ENCODE measurements around the gene NRP1.

Gene NRP1

DNA sequence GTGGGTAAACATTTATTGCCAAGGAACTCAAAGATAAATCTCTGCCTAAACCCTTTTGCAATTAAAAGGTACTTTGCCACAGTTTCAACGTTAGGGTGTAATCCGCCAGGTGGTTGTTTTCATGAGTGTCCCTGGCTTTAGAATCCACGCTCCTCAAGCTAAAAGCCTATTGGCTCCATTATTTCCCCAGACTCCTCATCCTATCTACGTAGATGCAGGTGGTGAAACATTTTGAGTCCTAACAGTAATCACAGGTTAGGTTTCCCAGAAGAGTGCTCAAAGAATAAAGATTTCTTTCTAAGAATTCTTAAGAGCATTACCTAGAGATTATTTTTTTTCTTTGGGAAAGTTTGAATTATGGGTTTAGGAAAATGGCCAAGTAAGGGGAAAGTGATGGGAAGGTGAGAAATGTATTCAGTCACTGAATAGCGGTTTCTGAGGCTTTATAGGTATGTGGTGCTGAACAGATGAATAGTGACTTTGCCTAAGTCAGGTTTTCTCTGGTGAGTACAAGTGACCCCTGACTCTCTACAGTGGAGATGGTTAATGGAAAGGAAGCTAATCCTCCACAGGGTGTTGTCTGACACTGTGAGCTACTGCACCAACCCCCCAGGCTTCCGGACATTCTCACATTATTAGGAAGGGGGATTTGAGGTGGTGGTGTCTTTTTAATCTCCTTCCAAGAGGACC lies 60.2 kb downstream of the NRP1 start:
- Histone ChIP-seq H3K4me1 (ENCODE audit: control insufficient read depth in 2 of 2, insufficient read depth in 1 of 2, low read depth in 1 of 2, low read length in 2 of 2) (peaks cover 18 to 43% of the 10 kb centered on the region in 2 donors), H3K23ac (ENCODE audit: low read depth, low read length, poor library complexity) (no peak overlapping the region), H2BK12ac (ENCODE audit: low read length) (no peak overlapping the region), H2BK120ac (ENCODE audit: low read depth, low read length) (no peak overlapping the region), H3K27me3 (ENCODE audit: control insufficient read depth in 3 of 3, insufficient read depth in 3 of 3, low read depth in 1 of 3, low read length in 3 of 3) (no peaks in the 10 kb centered on the region), H2BK5ac (ENCODE audit: low read length) (no peak overlapping the region), H3K4me3 (ENCODE audit: low read length in 2 of 2) (no peak overlapping the region), H3K36me3 (replicated peaks in 1 of 2; ENCODE audit: control insufficient read depth in 2 of 2, insufficient read depth in 2 of 2, low read length in 2 of 2) (peaks cover 2 to 59% of the 10 kb centered on the region in 2 donors), H2AFZ (ENCODE audit: low read length) (no peak overlapping the region), H2AK5ac (ENCODE audit: low read depth, low read length) (no peak overlapping the region), H3K9ac (ENCODE audit: low read depth, low read length, poor library complexity) (no peak overlapping the region), H3K4me2 (ENCODE audit: insufficient read depth, low read length, poor library complexity, severe bottlenecking) (no peak overlapping the region), H3K4ac (ENCODE audit: low read length) (no peak overlapping the region), H4K91ac (ENCODE audit: low read depth, low read length, poor library complexity) (no peak overlapping the region), H3K14ac (ENCODE audit: low read length) (no peak overlapping the region), H3K79me1 (ENCODE audit: low read depth, low read length) (no peaks in the 10 kb centered on the region), H2BK15ac (ENCODE audit: low read length) (no peak overlapping the region), H3K9me3 (replicated peaks in 1 of 2; ENCODE audit: control insufficient read depth in 2 of 2, insufficient read depth in 1 of 2, low read depth in 1 of 2, low read length in 2 of 2) (no peaks in the 10 kb centered on the region), H3K27ac (replicated peaks; ENCODE audit: low read length) (no peak overlapping the region), H4K8ac (ENCODE audit: low read depth, low read length) (no peak overlapping the region), H3K18ac (ENCODE audit: low read length) (no peak overlapping the region)
- WGBS, 2 donors (ENCODE audit: extremely low coverage in 2 of 2, insufficient read length in 2 of 2, insufficient replicate concordance in 1 of 2) = no CpG with 5 or more reads among the region's 6 CpGs
- DNase-seq (ENCODE audit: low spot score) = no peak

DNA sequence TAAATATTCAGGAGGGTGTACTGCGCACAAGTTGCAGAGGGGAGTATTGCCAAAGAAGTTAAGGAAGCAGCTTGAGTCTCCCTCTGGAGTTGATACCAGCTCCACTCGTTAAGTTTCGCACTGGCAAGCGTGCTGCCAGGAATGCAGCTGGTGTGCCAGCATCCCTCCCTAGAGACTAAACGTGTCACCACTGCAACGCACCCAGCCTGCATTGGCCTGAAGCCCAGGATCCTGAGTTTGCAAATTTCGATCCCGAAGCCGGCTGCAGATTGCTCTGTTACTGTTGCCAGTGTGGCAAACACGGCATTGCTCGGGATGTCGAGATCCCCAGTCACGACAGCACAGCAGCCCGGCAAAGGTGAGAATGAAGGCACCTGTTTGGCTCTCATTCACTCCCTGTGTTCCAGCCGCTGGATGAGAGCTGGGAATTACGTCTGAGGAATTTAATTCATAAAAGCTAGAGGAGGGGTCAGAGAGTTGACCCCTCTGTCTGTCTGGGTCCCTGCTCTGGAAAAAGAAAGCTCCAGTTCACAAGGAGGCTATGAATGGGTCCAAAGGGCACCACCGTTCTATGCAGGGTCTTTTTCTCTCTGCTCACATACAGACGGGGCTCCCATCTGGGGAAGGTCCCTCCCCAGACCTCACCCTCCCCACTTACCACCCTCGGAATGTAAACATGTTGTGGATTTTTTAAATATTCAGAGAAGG lies 61.0 kb downstream of the NRP1 start:
- Histone ChIP-seq H3K9me3 (replicated peaks in 1 of 2; ENCODE audit: control insufficient read depth in 2 of 2, insufficient read depth in 1 of 2, low read depth in 1 of 2, low read length in 2 of 2) (no peaks in the 10 kb centered on the region), H3K23ac (ENCODE audit: low read depth, low read length, poor library complexity) (no peak overlapping the region), H3K18ac (ENCODE audit: low read length) (peak overlapping the region; percentile 42), H4K91ac (ENCODE audit: low read depth, low read length, poor library complexity) (no peak overlapping the region), H3K4me1 (ENCODE audit: control insufficient read depth in 2 of 2, insufficient read depth in 1 of 2, low read depth in 1 of 2, low read length in 2 of 2) (peaks cover 18 to 43% of the 10 kb centered on the region in 2 donors), H2AFZ (ENCODE audit: low read length) (no peak overlapping the region), H3K36me3 (replicated peaks in 1 of 2; ENCODE audit: control insufficient read depth in 2 of 2, insufficient read depth in 2 of 2, low read length in 2 of 2) (peaks cover 2 to 59% of the 10 kb centered on the region in 2 donors), H3K27me3 (ENCODE audit: control insufficient read depth in 3 of 3, insufficient read depth in 3 of 3, low read depth in 1 of 3, low read length in 3 of 3) (no peaks in the 10 kb centered on the region), H3K9ac (ENCODE audit: low read depth, low read length, poor library complexity) (no peak overlapping the region), H4K8ac (ENCODE audit: low read depth, low read length) (no peak overlapping the region), H3K4me2 (ENCODE audit: insufficient read depth, low read length, poor library complexity, severe bottlenecking) (no peak overlapping the region), H2BK5ac (ENCODE audit: low read length) (no peak overlapping the region), H3K4ac (ENCODE audit: low read length) (no peak overlapping the region), H3K14ac (ENCODE audit: low read length) (no peak overlapping the region), H2BK15ac (ENCODE audit: low read length) (no peak overlapping the region), H3K4me3 (ENCODE audit: low read length in 2 of 2) (no peak overlapping the region), H2AK5ac (ENCODE audit: low read depth, low read length) (no peak overlapping the region), H2BK120ac (ENCODE audit: low read depth, low read length) (no peak overlapping the region), H2BK12ac (ENCODE audit: low read length) (no peak overlapping the region), H3K79me1 (ENCODE audit: low read depth, low read length) (no peaks in the 10 kb centered on the region), H3K27ac (replicated peaks; ENCODE audit: low read length) (peak overlapping the region; percentile 51)
- no CpG with 5 or more reads among the region's 19 CpGs for whole genome bisulfite sequencing, 2 donors (ENCODE audit: extremely low coverage in 2 of 2, insufficient read length in 2 of 2, insufficient replicate concordance in 1 of 2)
- DNase-seq (ENCODE audit: low spot score) = peak; percentile 21

DNA sequence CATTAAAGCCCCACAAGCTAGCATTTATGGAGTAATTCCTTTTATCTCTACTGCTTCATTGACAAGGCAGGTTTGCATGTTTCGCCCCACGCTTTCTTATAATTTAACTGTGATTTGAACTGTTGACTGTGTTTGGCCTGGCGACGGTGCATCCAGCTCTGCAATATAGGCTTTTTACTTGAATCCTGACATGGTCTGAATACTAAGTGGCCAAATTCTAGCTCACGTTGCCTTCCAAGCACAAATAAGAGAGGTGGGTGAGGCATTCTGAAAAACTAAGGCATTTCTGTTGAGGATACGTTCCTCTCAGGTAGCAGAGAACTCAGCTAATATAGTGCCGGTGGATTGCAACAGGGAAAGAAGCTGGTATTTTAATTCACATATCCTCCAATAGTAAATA lies 61.8 kb downstream of the NRP1 start:
- no peak for DNase-seq (ENCODE audit: low spot score)
- no peak overlapping the region for H2AK5ac ChIP-seq (ENCODE audit: low read depth, low read length)
- no peaks in the 10 kb centered on the region for H3K79me1 ChIP-seq (ENCODE audit: low read depth, low read length)
- H3K27ac ChIP-seq (replicated peaks; ENCODE audit: low read length) = no peak overlapping the region
- H3K14ac ChIP-seq (ENCODE audit: low read length) = no peak overlapping the region
- H3K23ac ChIP-seq (ENCODE audit: low read depth, low read length, poor library complexity) = no peak overlapping the region
- no peak overlapping the region for H3K9ac ChIP-seq (ENCODE audit: low read depth, low read length, poor library complexity)
- no peak overlapping the region for H4K8ac ChIP-seq (ENCODE audit: low read depth, low read length)
- H2BK12ac ChIP-seq (ENCODE audit: low read length) = no peak overlapping the region
- peaks cover 18 to 43% of the 10 kb centered on the region in 2 donors for H3K4me1 ChIP-seq (ENCODE audit: control insufficient read depth in 2 of 2, insufficient read depth in 1 of 2, low read depth in 1 of 2, low read length in 2 of 2)
- no peak overlapping the region for H2BK15ac ChIP-seq (ENCODE audit: low read length)
- no peaks in the 10 kb centered on the region for H3K27me3 ChIP-seq (ENCODE audit: control insufficient read depth in 3 of 3, insufficient read depth in 3 of 3, low read depth in 1 of 3, low read length in 3 of 3)
- no peak overlapping the region for H3K4me3 ChIP-seq (ENCODE audit: low read length in 2 of 2)
- no peak overlapping the region for H2AFZ ChIP-seq (ENCODE audit: low read length)
- no peaks in the 10 kb centered on the region for H3K9me3 ChIP-seq (replicated peaks in 1 of 2; ENCODE audit: control insufficient read depth in 2 of 2, insufficient read depth in 1 of 2, low read depth in 1 of 2, low read length in 2 of 2)
- H4K91ac ChIP-seq (ENCODE audit: low read depth, low read length, poor library complexity) = no peak overlapping the region
- no peak overlapping the region for H3K18ac ChIP-seq (ENCODE audit: low read length)
- H3K4ac ChIP-seq (ENCODE audit: low read length) = no peak overlapping the region
- WGBS, 2 donors (ENCODE audit: extremely low coverage in 2 of 2, insufficient read length in 2 of 2, insufficient replicate concordance in 1 of 2) = no CpG with 5 or more reads among the region's 7 CpGs
- H2BK120ac ChIP-seq (ENCODE audit: low read depth, low read length) = no peak overlapping the region
- no peak overlapping the region for H2BK5ac ChIP-seq (ENCODE audit: low read length)
- H3K36me3 ChIP-seq (replicated peaks in 1 of 2; ENCODE audit: control insufficient read depth in 2 of 2, insufficient read depth in 2 of 2, low read length in 2 of 2) = peaks cover 2 to 61% of the 10 kb centered on the region in 2 donors
- H3K4me2 ChIP-seq (ENCODE audit: insufficient read depth, low read length, poor library complexity, severe bottlenecking) = no peak overlapping the region

DNA sequence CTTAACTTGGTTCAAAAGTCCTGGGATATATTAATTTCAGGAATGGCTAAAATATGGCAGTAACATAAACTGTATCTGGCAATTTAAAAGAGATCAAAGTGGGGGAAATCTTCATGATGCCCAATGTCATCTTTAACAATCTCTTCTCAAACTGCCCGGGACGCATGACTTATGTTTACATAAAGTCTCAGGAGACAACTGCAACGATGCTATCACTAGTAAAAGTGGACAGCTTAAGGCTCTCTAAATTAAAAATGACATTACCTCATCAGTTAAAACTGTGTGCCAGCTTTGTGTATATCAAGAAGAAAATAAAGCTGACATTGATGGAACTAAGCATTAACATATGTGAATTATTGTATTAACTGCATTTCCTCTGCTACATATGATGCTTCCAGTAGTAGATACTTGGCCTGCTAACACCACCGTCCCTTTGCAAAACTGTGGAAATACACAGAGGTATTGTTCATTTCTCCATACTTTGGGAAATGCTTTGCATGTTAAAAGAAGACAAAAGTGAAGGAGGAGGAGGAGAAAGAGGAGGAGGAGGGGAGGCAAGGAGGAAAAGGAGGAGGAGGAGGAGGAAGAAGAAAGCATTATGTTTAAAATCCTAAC lies 62.4 kb downstream of the NRP1 start:
- Histone ChIP-seq H2BK120ac (ENCODE audit: low read depth, low read length) (no peak overlapping the region), H3K18ac (ENCODE audit: low read length) (no peak overlapping the region), H3K23ac (ENCODE audit: low read depth, low read length, poor library complexity) (no peak overlapping the region), H2AFZ (ENCODE audit: low read length) (no peak overlapping the region), H2BK15ac (ENCODE audit: low read length) (no peak overlapping the region), H3K27me3 (ENCODE audit: control insufficient read depth in 3 of 3, insufficient read depth in 3 of 3, low read depth in 1 of 3, low read length in 3 of 3) (no peaks in the 10 kb centered on the region), H2BK12ac (ENCODE audit: low read length) (no peak overlapping the region), H3K9ac (ENCODE audit: low read depth, low read length, poor library complexity) (no peak overlapping the region), H3K4me3 (ENCODE audit: low read length in 2 of 2) (no peak overlapping the region), H3K36me3 (replicated peaks in 1 of 2; ENCODE audit: control insufficient read depth in 2 of 2, insufficient read depth in 2 of 2, low read length in 2 of 2) (peaks cover 2 to 63% of the 10 kb centered on the region in 2 donors), H3K9me3 (replicated peaks in 1 of 2; ENCODE audit: control insufficient read depth in 2 of 2, insufficient read depth in 1 of 2, low read depth in 1 of 2, low read length in 2 of 2) (no peaks in the 10 kb centered on the region), H3K27ac (replicated peaks; ENCODE audit: low read length) (no peak overlapping the region), H3K79me1 (ENCODE audit: low read depth, low read length) (no peaks in the 10 kb centered on the region), H3K4ac (ENCODE audit: low read length) (no peak overlapping the region), H3K4me2 (ENCODE audit: insufficient read depth, low read length, poor library complexity, severe bottlenecking) (no peak overlapping the region), H4K91ac (ENCODE audit: low read depth, low read length, poor library complexity) (no peak overlapping the region), H2BK5ac (ENCODE audit: low read length) (no peak overlapping the region), H2AK5ac (ENCODE audit: low read depth, low read length) (no peak overlapping the region), H3K14ac (ENCODE audit: low read length) (no peak overlapping the region), H3K4me1 (ENCODE audit: control insufficient read depth in 2 of 2, insufficient read depth in 1 of 2, low read depth in 1 of 2, low read length in 2 of 2) (peaks cover 15 to 39% of the 10 kb centered on the region in 2 donors), H4K8ac (ENCODE audit: low read depth, low read length) (no peak overlapping the region)
- WGBS, 2 donors (ENCODE audit: extremely low coverage in 2 of 2, insufficient read length in 2 of 2, insufficient replicate concordance in 1 of 2) = no CpG with 5 or more reads among the region's 4 CpGs
- DNase-seq (ENCODE audit: low spot score) = no peak

Data from neuronal stem cell (in vitro differentiated cells).